Choroid plexus epithelial cell (primary cell): ENCODE measurements around the gene NUBPL.

ENCODE experiments used
- DNase-seq: peaks from one replicate; pipeline ENCODE4 v3.0.0-alpha.2; 2010; ENCODE audit warnings: low read depth
- H3K4me3 ChIP-seq: 2 replicates; pipeline ENCODE4 v1.5.1; 2011; ENCODE audit warnings: low read depth, mild to moderate bottlenecking, control low read depth, low read length, moderate library complexity
- TF ChIP-seq, protein P1 (sequence below): conservative IDR thresholded peaks from 2 replicates; pipeline ENCODE4 v1.5.1; 2011; ENCODE audit warnings: low read depth, mild to moderate bottlenecking, control low read depth, inconsistent platforms, low read length, moderate library complexity

NUBPL gene

DNA sequence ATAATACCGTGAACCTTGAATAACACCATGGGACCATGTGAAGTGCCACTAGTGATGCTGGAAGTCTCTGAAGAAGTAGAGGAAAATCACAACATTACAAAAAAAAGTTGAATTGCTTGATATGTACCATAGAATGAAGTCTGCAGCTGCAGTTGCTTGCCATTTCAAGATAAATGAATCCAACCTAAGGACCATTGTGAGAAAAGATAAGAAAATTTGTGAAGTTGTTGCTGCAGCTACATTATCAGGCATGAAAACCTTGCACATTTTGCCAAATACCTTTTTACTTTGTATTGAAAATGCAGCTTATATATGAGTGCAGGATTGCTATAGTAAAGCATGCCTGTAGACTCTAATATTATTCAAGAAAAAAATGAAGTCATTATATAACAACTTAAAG is 126.5 kb downstream of the NUBPL start:
- no peak overlapping the region for H3K4me3 ChIP-seq
- no peak for DNase-seq
- TF ChIP-seq, protein P1, sequence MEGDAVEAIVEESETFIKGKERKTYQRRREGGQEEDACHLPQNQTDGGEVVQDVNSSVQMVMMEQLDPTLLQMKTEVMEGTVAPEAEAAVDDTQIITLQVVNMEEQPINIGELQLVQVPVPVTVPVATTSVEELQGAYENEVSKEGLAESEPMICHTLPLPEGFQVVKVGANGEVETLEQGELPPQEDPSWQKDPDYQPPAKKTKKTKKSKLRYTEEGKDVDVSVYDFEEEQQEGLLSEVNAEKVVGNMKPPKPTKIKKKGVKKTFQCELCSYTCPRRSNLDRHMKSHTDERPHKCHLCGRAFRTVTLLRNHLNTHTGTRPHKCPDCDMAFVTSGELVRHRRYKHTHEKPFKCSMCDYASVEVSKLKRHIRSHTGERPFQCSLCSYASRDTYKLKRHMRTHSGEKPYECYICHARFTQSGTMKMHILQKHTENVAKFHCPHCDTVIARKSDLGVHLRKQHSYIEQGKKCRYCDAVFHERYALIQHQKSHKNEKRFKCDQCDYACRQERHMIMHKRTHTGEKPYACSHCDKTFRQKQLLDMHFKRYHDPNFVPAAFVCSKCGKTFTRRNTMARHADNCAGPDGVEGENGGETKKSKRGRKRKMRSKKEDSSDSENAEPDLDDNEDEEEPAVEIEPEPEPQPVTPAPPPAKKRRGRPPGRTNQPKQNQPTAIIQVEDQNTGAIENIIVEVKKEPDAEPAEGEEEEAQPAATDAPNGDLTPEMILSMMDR: no peak

DNA sequence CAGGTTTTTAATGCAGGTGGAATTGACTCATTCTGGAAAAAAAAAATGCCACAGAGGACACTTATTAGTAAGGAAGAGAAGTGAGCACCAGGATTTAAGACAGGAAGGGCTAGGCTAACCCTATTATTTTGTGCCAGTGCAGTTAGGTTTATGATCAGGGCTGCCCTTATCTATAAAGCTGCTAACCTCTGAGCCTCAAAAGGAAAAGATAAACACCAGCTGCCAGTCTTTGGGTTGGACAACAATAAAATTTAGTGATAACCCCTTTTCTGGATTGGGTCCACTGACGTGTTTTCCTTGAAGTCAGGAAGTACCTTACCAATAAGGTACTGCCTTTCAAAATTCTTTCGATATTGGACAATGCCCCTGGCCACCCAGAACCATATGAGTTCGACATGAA is 128.9 kb downstream of the NUBPL start:
- TF ChIP-seq, protein P1: no peak
- no peak overlapping the region for H3K4me3 ChIP-seq

DNA sequence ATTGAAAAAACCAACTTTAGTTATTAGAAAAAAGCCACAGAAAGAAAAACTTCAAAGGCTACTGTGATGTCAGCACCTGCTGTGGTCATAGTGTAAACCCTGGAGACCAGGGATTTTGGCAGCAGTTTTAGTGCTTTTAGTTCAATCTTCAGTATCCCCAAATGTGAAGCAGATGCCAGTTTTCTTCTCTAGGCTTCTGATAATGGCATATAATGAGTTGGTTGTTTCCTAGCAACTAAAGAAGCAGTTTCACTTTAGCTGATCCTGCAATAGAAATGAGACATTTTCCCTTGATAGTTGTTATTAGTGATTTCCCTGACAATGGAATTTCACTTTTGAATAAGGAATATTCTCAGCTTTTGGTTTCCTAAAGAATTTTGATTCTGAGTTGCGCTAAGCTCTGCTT is 131.2 kb downstream of the NUBPL start:
- TF ChIP-seq, protein P1: no peak
- DNase-seq: peak; percentile 35
- H3K4me3 ChIP-seq: no peak overlapping the region

More for the DNA sequence above, 128.9 kb downstream of the NUBPL start:
- DNase-seq: no peak

DNA sequence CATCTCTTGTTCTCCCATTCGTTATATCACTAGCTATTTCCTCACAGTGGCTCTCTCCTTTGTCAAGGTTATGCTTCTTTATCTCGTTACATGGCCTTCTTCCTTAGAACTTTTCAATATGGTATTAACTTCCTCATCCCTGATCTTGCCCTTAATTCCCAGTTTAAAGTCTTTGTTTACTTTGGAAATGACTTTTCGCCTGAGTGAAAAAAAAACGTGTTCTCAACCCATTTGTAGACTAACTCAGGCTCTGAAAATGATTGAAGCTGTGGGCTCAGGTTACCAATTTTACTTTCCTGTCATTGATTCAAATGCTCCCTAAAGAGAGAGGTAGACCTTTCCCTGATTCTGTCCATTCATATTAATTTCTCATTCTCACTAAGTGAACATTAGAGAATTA is 135.2 kb downstream of the NUBPL start:
- TF ChIP-seq, protein P1: no peak

DNA sequence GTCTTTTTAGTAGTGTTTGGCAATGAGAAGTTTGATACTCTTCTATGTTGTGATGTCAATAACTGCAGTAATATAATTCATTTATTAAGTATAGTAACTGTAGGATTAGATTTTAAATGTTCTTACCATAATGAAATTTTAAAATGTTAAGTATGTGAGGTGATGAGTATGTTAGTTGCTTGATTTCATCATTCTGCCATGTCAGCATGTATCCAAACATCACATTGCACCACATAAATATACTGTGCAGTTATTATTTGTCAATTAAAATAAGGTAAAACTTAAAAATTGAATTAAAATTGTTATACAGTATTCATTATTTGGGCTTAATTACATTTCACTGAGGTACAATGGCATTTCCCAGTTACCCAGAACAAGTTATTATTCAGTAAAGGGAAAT is 138.6 kb downstream of the NUBPL start:
- TF ChIP-seq, protein P1: no peak
- DNase-seq: no peak
- no peak overlapping the region for H3K4me3 ChIP-seq

More for the DNA sequence above, 135.2 kb downstream of the NUBPL start:
- no peak overlapping the region for H3K4me3 ChIP-seq
- DNase-seq: no peak

DNA sequence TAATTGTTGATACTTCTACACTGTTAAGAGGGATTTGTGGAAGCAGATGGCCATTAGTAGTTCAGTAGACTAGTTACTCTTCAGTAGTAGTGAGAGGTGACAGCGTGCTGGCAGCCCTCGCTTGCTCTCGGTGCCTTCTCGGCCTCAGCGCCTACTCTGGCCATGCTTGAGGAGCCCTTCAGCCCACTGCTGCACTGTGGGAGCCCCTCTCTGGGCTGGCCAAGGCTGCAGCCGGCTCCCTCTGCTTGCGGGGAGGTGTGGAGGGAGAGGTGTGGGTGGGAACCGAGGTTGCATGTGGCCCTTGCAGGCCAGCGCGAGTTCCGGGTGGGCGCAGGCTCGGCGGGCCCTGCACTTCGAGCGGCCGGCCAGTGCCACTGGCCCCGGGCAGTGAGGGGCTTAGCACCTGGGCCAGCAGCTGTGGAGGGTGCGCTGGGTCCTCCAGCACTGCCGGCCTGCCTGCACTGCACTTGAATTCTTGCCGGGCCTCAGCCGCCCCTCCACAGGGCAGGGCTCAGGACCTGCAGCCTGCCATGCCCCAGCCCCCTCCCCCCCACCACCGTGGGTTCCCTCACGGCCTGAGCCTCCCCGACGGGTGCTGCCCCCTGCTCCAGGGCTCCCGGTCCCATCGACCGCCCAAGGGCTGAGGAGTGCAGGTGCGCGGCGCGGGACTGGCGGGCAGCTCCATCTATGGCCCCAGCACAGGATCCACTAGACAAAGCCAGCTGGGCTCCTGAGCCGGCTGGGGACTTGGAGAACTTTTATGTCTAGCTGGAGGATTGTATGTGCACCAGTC is 139.3 kb downstream of the NUBPL start:
- DNase-seq: no peak
- TF ChIP-seq, protein P1: no peak
- H3K4me3 ChIP-seq: no peak overlapping the region

DNA sequence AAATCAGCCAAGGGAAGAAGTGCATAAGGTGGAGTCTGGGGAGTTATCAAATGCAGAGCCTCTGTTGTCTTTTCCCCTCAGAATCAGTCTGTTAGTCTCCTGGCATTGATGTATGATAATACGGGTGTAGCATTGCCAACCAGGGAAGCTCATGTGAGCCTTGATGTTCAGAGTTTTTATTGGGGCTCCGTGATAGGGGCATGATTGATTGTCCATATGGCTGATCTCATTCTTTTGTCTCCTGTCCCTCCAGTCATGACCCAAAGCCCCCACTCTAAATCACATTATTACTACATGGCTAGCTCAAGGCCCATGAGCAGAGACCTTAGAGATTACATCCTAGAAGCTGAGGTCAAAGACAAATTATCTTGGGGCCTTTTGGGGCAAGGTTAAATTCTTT is 140.9 kb downstream of the NUBPL start:
- TF ChIP-seq, protein P1: no peak
- no peak for DNase-seq
- H3K4me3 ChIP-seq: no peak overlapping the region
